Stimulated activated CD4-positive, alpha-beta T cell treated with anti-CD3 and anti-CD28 coated beads, Interleukin-12 subunit alpha, Interleukin-12 subunit beta, amount 100 ng/mL, for 48 hours (primary cell): Measurements from ENCODE around the gene CREBZF.
"Not testable (repeated sequence)": the region's sequence is repeated elsewhere in the genome, so short reads cannot be mapped to it uniquely, and the experiment has no call there.

Source experiments
- DNase-seq, 3 donors: peaks; one replicate each; pipeline ENCODE4 v3.0.0-alpha.2; 2020; ENCODE audit warnings: low read depth in 2 of 3, low spot score in 1 of 3

The CREBZF gene

GRCh38 chr11:85627998-85628770 is 36.7 kb downstream of the CREBZF start, which contains the start of gene TMEM126B:
Gene TMEM126B (plus strand): TSS chr11:85628593. CDS start chr11:85628608, 15 bp downstream.
- peak; percentile 93 to 96 (median 96) for DNase-seq

DNA sequence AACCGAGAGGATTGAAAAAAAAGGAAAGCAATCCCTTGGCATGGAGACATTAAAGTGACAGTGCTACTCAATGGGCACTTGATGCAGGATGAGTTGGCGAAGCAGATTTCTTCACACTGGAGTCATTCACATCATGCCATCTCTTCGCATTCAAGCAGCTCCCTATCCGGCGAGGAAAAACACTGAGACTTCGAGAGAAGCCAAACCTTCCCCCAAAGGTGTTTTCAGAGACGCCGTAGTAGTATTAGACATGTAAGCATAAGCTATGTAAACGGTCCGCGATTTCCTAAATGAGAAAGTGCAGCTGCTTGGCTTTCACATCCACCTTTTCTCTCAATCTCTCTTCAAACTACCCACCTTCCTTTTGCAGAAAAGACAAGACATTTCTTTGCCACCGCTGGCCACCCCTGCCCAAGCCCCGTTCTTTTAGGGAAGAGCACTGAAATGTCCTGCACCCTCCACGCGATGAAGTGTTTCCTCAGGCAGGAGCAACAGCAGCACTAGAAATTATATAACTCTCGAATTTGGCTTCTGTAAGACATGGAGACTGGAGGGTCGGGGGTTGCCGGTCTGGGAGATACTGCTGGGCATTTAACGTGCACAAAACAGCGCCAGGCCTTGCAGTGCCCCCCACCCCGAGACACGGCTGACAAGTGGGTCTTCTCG is 37.5 kb downstream of the CREBZF start, which contains the start of gene DLG2:
Gene DLG2 (minus strand): TSS at position 13 of the 666 bp plus-strand sequence.
- DNase-seq: no peak

DNA sequence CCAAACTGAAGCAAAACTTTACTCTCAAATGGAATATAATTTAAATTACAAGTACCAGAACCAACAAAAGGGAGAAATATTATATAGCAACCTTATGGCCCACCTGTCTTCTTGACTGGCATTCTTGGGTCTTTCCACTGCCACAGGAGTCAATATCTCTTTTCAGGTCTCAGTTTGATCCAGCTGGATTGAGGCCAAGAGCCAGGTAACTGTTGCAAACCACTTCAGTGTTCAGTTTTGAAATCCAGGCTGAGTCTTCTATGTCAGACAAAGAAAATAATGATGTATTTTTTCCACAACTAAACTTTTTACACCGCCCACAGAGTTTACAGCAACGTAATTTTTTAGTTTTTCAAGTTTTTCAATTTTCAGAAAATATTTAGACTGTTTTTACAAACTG is 38.4 kb downstream of the CREBZF start:
- no peak for DNase-seq

DNA sequence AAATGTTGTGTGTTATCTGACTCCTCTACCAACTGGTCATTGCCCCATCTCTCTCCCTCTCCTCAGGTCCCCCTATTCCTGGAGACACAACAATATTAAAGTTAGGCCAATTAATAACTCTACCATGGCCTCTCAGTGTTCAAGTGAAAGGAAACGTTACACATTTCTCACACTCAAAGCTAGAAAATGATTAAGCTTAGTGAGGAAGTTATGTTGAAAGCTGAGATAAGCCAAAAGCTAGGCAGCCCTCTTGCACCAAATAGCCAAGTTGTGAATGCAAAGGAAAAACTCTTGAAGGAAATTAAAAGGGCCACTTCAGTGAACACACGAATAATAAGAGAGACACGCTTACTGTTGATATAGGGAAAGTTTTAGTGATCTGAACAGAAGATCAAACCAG is 44.7 kb downstream of the CREBZF start:
- DNase-seq: no peak

DNA sequence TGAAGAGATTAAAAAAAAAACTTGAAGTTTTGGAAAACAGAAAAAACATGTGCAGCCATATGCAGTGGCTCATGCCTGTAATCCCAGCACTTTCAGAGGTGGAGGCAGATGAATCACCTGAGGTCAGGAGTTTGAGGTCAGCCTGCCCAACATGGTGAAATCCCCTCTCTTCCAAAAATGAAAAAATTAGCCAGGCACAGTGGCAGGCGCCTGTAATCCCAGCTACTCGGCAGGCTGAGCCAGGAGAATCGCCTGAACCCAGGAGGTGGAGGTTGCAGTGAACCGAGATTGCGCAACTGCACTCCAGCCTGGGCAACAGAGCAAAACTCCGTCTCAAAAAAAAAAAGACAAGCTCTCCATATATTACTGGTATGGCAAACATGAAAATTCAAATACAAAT is 45.4 kb downstream of the CREBZF start:
- peak in 1 of 3 donors; percentile 5 for DNase-seq

DNA sequence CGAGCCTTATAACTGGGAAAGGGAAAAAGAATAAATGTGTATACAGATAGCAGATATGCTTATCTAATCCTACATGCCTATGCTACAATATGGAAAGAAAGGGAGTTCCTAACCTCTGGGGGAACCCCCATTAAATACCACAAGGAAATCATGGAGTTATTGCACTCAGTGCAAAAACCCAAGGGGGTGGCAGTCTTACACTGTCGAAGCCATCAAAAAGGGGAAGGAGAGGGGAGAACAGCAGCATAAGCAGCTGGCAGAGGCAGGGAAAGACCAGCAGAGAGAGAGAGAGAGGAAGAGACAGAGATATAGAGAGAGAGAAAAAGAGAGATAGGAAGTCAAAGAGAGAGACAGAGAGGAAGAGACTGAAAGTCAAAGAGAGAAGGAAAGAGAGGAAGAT is 53.3 kb downstream of the CREBZF start:
- DNase-seq: not testable (repeated sequence)
